ENCODE measurements around the gene CDH3. TPM values are rescaled to one million over a fixed set of nuclear protein-coding genes. Genes with fewer than 3 reads are reported as not detected.
A peak's percentile ranks its signal among the peaks of the same experiment; 100 is the strongest.

The CDH3 gene
- total RNA-seq, 2 donors from 2014 or later: 79.6 to 88.1 TPM

DNA sequence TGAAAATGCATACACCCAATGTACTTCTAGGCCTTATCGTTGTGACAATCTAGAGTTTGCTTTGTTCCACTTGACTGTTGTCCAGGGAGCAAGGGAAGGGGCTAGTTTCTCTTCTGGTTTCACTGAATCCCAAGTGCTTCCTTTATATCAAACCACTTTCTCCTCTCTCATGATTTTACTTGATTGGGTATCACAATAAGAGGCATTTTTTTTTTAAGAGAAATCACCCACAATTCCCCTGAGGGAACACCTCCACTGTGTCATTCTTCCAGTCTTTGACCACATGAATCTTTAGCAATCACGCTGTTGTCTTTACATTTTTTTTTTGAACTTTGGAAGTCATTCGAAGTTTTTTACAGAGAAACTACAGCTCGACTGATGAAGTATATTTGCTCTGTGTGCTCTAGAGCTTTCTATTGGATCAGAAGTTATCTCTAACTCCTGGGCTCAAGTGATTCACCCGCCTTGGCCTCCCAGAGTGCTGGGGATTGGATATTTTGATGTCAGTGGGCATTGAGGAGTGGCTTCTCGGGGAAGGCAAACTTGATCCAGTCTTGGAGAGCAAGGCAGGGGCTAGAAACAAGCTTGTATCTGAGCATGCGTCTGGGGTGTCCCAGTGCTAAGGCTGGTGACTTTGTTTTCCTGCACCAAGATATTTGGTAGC, 95.0 kb downstream of the CDH3 start:
- H3K4me1 Mint-ChIP-seq: peaks cover 54% of the 10 kb centered on the region
- H3K4me3 Mint-ChIP-seq: no peak overlapping the region
- Histone ChIP-seq H3K4me3 (ENCODE audit: low read length) (no peak overlapping the region), H3K9ac (ENCODE audit: extremely low read depth, low read length, poor library complexity, severe bottlenecking) (no peak overlapping the region), H3K4me1 (ENCODE audit: control insufficient read depth, insufficient read depth, low read length) (peaks cover 2% of the 10 kb centered on the region), H3K27me3 (ENCODE audit: control insufficient read depth, insufficient read depth, low read length, poor library complexity, severe bottlenecking) (peaks cover 29% of the 10 kb centered on the region), H3K9me3 (ENCODE audit: control insufficient read depth, low read length) (no peaks in the 10 kb centered on the region), H3K27ac (ENCODE audit: low read depth, low read length) (no peak overlapping the region), H3K36me3 (ENCODE audit: control insufficient read depth, insufficient read depth, low read length) (no peaks in the 10 kb centered on the region)
- no peaks in the 10 kb centered on the region for H3K27me3 Mint-ChIP-seq (ENCODE audit: insufficient read depth)
- TF ChIP-seq, protein P1, sequence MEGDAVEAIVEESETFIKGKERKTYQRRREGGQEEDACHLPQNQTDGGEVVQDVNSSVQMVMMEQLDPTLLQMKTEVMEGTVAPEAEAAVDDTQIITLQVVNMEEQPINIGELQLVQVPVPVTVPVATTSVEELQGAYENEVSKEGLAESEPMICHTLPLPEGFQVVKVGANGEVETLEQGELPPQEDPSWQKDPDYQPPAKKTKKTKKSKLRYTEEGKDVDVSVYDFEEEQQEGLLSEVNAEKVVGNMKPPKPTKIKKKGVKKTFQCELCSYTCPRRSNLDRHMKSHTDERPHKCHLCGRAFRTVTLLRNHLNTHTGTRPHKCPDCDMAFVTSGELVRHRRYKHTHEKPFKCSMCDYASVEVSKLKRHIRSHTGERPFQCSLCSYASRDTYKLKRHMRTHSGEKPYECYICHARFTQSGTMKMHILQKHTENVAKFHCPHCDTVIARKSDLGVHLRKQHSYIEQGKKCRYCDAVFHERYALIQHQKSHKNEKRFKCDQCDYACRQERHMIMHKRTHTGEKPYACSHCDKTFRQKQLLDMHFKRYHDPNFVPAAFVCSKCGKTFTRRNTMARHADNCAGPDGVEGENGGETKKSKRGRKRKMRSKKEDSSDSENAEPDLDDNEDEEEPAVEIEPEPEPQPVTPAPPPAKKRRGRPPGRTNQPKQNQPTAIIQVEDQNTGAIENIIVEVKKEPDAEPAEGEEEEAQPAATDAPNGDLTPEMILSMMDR (conservative IDR thresholded peaks at IDR 0.05): no peak
- H3K9me3 Mint-ChIP-seq: no peaks in the 10 kb centered on the region
- peak overlapping the region; percentile 61 for H3K27ac Mint-ChIP-seq
- no peaks in the 10 kb centered on the region for H3K36me3 Mint-ChIP-seq (ENCODE audit: low read depth)
- no peak for DNase-seq
- 76 to 80% methylated on average over 5 to 7 of the region's 7 CpGs for WGBS, 2 experiments (ENCODE audit: insufficient coverage in 1 of 2, insufficient read length in 1 of 2)

DNA sequence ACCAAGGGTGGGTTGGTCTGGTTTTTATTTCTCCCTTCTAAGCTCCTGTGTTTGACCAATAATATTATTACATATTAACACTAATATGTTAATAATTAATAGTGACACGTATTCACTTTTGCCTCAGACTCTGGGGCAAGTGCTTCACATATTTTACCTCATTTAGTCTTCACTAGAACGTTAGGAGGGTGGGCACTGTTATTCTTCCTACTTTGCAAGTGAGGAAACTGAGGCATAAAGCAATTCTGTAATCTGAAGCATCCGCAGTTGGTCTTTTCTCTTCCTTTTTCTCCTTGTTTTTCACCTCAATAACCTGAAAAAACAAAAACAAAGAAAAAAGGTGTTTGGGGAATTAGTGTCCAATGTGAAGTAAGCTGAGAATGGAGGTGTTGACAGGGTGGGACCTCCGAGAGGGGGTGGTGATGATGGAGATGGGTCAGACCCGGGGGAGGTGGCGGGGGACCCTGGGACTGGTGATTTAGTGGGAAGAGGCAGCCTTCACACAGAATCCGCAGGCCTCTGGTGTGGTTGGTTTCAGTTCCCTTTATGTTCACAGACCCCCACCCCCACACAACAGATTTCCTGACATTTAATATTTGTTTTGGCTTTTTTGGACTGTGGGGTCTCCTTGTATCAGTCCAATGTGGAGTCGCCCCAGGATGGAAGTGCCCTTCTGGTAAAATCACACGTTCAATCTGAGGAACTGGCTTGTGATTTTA, 95.7 kb downstream of the CDH3 start:
- 85 to 100% methylated on average over 3 to 8 of the region's 9 CpGs for WGBS, 2 experiments (ENCODE audit: insufficient coverage in 1 of 2, insufficient read length in 1 of 2)
- no peak overlapping the region for H3K4me3 Mint-ChIP-seq
- H3K4me1 Mint-ChIP-seq: peaks cover 56% of the 10 kb centered on the region

DNA sequence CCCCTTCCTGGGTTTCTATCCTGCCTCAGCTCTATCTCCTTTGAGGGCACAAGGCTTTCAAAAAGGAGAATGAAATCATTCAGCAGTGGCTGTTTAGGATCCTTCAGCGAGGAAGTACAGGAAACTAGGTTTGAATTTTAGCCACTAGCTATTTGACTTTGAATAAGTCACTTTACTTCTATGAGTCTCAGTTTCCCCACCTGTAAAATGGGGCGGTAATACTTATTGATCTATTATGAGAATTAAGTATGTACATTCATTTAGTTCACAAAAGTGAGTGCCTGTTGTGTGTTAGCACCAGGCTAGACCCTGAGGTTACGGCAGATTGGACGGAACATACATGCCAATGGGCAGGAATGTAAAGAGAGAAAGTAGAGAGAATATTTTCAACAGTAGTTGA, 98.6 kb downstream of the CDH3 start:
- no peaks in the 10 kb centered on the region for H3K9me3 ChIP-seq (ENCODE audit: control insufficient read depth, low read length)
- Mint-ChIP-seq H3K27ac (peak overlapping the region; percentile 95), H3K4me3 (peak overlapping the region; percentile 39), H3K36me3 (ENCODE audit: low read depth) (peaks cover 4% of the 10 kb centered on the region), H3K4me1 (peaks cover 52% of the 10 kb centered on the region), H3K27me3 (ENCODE audit: insufficient read depth) (no peaks in the 10 kb centered on the region), H3K9me3 (no peaks in the 10 kb centered on the region)
- H3K4me1 ChIP-seq (ENCODE audit: control insufficient read depth, insufficient read depth, low read length): peaks cover 2% of the 10 kb centered on the region
- WGBS, 2 experiments (ENCODE audit: insufficient coverage in 1 of 2, insufficient read length in 1 of 2): 96 to 100% methylated on average over 2 to 4 of the region's 4 CpGs
- H3K4me3 ChIP-seq (ENCODE audit: low read length): no peak overlapping the region
- H3K27me3 ChIP-seq (ENCODE audit: control insufficient read depth, insufficient read depth, low read length, poor library complexity, severe bottlenecking): peaks cover under 1% of the 10 kb centered on the region
- no peaks in the 10 kb centered on the region for H3K36me3 ChIP-seq (ENCODE audit: control insufficient read depth, insufficient read depth, low read length)
- H3K9ac ChIP-seq (ENCODE audit: extremely low read depth, low read length, poor library complexity, severe bottlenecking): no peak overlapping the region
- TF ChIP-seq, protein P1 (conservative IDR thresholded peaks at IDR 0.05): no peak
- H3K27ac ChIP-seq (ENCODE audit: low read depth, low read length): no peak overlapping the region
- no peak for DNase-seq

More for the DNA sequence above, 95.7 kb downstream of the CDH3 start:
- Histone ChIP-seq H3K27me3 (ENCODE audit: control insufficient read depth, insufficient read depth, low read length, poor library complexity, severe bottlenecking) (peaks cover 29% of the 10 kb centered on the region), H3K36me3 (ENCODE audit: control insufficient read depth, insufficient read depth, low read length) (no peaks in the 10 kb centered on the region), H3K4me1 (ENCODE audit: control insufficient read depth, insufficient read depth, low read length) (peaks cover 2% of the 10 kb centered on the region), H3K9me3 (ENCODE audit: control insufficient read depth, low read length) (no peaks in the 10 kb centered on the region), H3K9ac (ENCODE audit: extremely low read depth, low read length, poor library complexity, severe bottlenecking) (no peak overlapping the region), H3K27ac (ENCODE audit: low read depth, low read length) (no peak overlapping the region), H3K4me3 (ENCODE audit: low read length) (no peak overlapping the region)
- Mint-ChIP-seq H3K27me3 (ENCODE audit: insufficient read depth) (no peaks in the 10 kb centered on the region), H3K27ac (no peak overlapping the region), H3K9me3 (no peaks in the 10 kb centered on the region), H3K36me3 (ENCODE audit: low read depth) (no peaks in the 10 kb centered on the region)
- DNase-seq: no peak
- TF ChIP-seq, protein P1 (conservative IDR thresholded peaks at IDR 0.05): no peak
